Ovary (tissue), 9 donors: ENCODE measurements around the gene PEAK1. TPM values are rescaled to one million over a fixed set of nuclear protein-coding genes. Genes with fewer than 3 reads are reported as not detected.

Experiments
- DNase-seq, 5 donors: peaks; one replicate each; pipeline ENCODE4 v3.0.0-alpha.2; 2019 to 2020
- H3K27ac ChIP-seq, 2 donors: fragments of 200-600 bp; one replicate each; pipeline versions ENCODE4 v1.5.1 to v1.8.0; 2019 to 2022
- H3K27me3 ChIP-seq: fragments of 200-600 bp; one replicate; pipeline ENCODE4 v1.8.0; 2022
- H3K36me3 ChIP-seq: fragments of 200-600 bp; sonication (generic); one replicate; pipeline ENCODE4 v1.5.1; 2019
- H3K4me1 ChIP-seq: one replicate; pipeline ENCODE4 v1.8.1; 2013; ENCODE audit warnings: mild to moderate bottlenecking, moderate library complexity; ENCODE audit not compliant: insufficient read depth
- H3K4me3 ChIP-seq: fragments of 200-600 bp; sonication (generic); one replicate; pipeline ENCODE4 v1.5.1; 2017
- H3K9me3 ChIP-seq, 2 donors: fragments of 200-600 bp in 1 of 2; sonication (generic) in 1 of 2; one replicate each; pipeline versions ENCODE4 v1.5.1 to v1.8.1; 2013 to 2019; ENCODE audit warnings: mild to moderate bottlenecking in 1 of 2, moderate library complexity in 1 of 2
- EP300 ChIP-seq: sonication (generic); formaldehyde crosslinking; IDR thresholded peaks from one replicate; pipeline ENCODE4 v1.6.1; 2017; ENCODE audit warnings: antibody characterized with exemption
- POLR2A ChIP-seq: fragments of 450-650 bp; IDR thresholded peaks from one replicate; pipeline ENCODE4 v1.6.1; 2017; ENCODE audit warnings: antibody characterized with exemption, mild to moderate bottlenecking, moderate library complexity
- WGBS, 3 donors: extraction: QIAGEN DNeasy Blood & Tissue Kit in 1 of 3; methylation state at CpG; one replicate each; pipeline versions ENCODE4 v1.1.5 to v1.1.7; 2013 to 2017; 5-methylcytosine and 5-hydroxymethylcytosine counted together
- intact Hi-C, 4 donors: fragments of 100-400 bp; cut with DNase I; formaldehyde crosslinking; loops; one replicate each; pipeline versions ENCODE4 v1.11.0 to v1.15.1; 2022 to 2023
- polyA plus RNA-seq, 2 donors: library from polyadenylated mRNA; stranded (reverse); fragments of 200-250 nt in 1 of 2; fragments of 350-450 nt in 1 of 2; fragmentation: Illumina TruSeq in 1 of 2; extraction: RNeasy Lipid Tissue Mini Kit (QIAGEN cat#74804) in 1 of 2; gene quantifications; one replicate each; pipeline ENCODE4 v1.2.3, GENCODE V29; 2013 to 2014
- total RNA-seq, 7 donors: library from RNA; depleted of rRNA in 2 of 7; stranded (reverse); fragments of >200 nt in 2 of 7; fragmentation: NEBNext Ultra II Directional in 3 of 7; extraction: Animal tissue kit (Norgen Biotek cat#: 25700) in 3 of 7; gene quantifications; one replicate each; pipeline versions ENCODE4 v1.1.0 to v1.2.4, GENCODE V29; 2016 to 2023
- TF ChIP-seq, protein P1 (sequence below), 3 donors: fragments of 450-650 bp in 2 of 3; fragments of 200-600 bp in 1 of 3; IDR thresholded peaks; one replicate each; pipeline versions ENCODE4 v1.5.1 to v1.8.0; 2016 to 2022; ENCODE audit warnings: antibody characterized with exemption in 3 of 3, mild to moderate bottlenecking in 1 of 3
- donor health status: DM: no; HTN: no; CAD: no; lungs with moderate emphysema.
- donor health status: DM: no; HTN: no; CAD: no.
- donor health status: Bipolar disorder and iron deficiency.
- donor health status: DM: yes; HTN: yes; CAD: no.
- donor health status: DM: no; HTN: no; CAD: no.
- donor health status: DM: yes; HTN: yes; CAD: no.

Gene PEAK1
- total and polyA plus RNA-seq, 9 donors: 6.6 to 48.4 (median 41.4) TPM

DNA sequence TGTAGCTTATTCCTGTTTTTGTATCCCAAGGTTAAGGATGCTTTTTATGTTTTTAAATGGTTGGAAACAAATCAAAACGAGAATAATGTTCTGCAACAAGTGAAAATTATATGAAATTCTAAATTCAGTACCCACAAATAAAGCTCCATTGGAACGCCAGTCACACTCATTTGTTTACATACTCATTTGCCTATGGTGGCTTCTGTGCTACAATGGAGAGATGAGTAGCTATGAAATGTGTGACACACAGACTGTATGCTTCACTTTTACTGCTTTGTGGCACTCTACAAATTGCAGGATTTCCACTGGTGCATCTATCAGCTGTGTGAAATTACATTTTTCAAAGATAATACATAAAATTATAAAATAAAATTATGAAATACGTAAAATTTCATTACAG is 236.8 kb downstream of the PEAK1 start:
- no peak overlapping the region for H3K4me3 ChIP-seq
- 75 to 85% (median 82%) methylated on average over 3 of the region's 3 CpGs for WGBS, 3 donors
- no peak for DNase-seq
- intact Hi-C loops: no loop called here
- H3K27ac ChIP-seq: no peak overlapping the region
- no peaks in the 10 kb centered on the region for H3K27me3 ChIP-seq
- no peaks in the 10 kb centered on the region for H3K36me3 ChIP-seq
- H3K4me1 ChIP-seq: no peaks in the 10 kb centered on the region
- H3K9me3 ChIP-seq: no peaks in the 10 kb centered on the region
- TF ChIP-seq POLR2A (no peak), EP300 (no peak)
- TF ChIP-seq, protein P1, sequence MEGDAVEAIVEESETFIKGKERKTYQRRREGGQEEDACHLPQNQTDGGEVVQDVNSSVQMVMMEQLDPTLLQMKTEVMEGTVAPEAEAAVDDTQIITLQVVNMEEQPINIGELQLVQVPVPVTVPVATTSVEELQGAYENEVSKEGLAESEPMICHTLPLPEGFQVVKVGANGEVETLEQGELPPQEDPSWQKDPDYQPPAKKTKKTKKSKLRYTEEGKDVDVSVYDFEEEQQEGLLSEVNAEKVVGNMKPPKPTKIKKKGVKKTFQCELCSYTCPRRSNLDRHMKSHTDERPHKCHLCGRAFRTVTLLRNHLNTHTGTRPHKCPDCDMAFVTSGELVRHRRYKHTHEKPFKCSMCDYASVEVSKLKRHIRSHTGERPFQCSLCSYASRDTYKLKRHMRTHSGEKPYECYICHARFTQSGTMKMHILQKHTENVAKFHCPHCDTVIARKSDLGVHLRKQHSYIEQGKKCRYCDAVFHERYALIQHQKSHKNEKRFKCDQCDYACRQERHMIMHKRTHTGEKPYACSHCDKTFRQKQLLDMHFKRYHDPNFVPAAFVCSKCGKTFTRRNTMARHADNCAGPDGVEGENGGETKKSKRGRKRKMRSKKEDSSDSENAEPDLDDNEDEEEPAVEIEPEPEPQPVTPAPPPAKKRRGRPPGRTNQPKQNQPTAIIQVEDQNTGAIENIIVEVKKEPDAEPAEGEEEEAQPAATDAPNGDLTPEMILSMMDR (IDR thresholded peaks at IDR 0.05): no peak

DNA sequence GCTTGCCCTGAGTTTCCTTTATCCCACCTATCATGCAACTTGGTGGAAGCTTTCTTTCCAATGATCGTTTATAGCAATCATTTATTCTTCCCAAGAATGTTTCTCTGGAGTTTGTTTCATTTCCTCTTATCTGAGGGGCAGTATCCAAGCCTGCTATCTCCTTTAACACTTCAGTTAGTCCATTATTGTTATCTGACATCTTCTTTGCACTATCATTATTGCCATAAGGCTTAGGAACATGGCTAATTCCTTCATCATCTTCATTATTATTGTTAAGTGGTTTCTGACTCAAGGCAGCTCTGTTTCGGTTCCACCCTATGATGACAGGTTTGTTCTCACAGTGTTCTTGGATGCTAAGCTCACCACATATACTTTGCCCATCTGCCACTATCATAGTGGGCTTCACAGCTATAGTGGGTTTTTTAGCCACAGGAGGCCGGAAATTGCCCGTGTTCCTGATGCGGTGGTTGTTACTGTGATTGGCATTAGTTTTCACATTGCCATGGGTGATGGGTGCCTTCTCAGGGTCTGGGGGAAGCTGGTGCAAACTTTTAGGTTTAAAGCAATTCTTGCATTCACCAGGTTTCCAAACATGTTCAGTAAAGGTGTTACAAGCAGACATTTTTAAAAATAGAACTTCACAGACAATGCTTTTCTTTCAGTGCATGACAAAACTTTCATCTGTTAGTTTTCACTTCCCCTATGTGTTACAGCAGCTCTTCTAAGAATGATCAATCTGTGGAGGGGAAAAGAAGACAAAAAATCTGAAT is 238.4 kb downstream of the PEAK1 start:
- Histone ChIP-seq H3K9me3 (no peaks in the 10 kb centered on the region), H3K4me3 (no peak overlapping the region), H3K4me1 (no peaks in the 10 kb centered on the region), H3K27ac (no peak overlapping the region), H3K27me3 (no peaks in the 10 kb centered on the region), H3K36me3 (no peaks in the 10 kb centered on the region)
- no peak for TF ChIP-seq POLR2A
- TF ChIP-seq EP300: no peak
- TF ChIP-seq, protein P1 (IDR thresholded peaks at IDR 0.05): no peak
- DNase-seq: no peak
- 91 to 95% (median 93%) methylated on average over 5 of the region's 5 CpGs for WGBS, 3 donors
- intact Hi-C loops: no loop called here

DNA sequence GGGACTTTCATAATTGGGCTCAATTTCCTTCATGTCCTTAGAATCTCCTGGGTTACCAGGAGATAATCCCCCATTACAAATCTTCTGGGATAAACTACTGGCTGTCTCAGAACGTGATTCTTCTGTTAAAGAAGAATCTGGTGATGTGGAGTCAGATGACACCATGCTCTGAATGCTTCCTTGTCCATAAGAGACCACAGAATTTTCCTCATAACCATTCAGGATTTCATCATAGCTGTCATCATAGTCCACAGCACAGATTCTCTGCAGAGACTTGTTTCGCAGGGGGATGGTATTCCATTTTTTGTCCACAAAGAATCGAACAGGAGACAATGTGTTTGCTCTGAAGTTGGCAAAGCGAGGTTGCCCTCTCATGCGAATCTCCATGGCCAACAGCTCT is 239.1 kb downstream of the PEAK1 start:
- intact Hi-C loops: no loop called here
- Histone ChIP-seq H3K36me3 (no peaks in the 10 kb centered on the region), H3K4me1 (no peaks in the 10 kb centered on the region), H3K4me3 (no peak overlapping the region), H3K9me3 (no peaks in the 10 kb centered on the region), H3K27me3 (no peaks in the 10 kb centered on the region), H3K27ac (no peak overlapping the region)
- 90 to 92% (median 92%) methylated on average over 5 of the region's 5 CpGs for whole genome bisulfite sequencing, 3 donors
- DNase-seq: no peak
- TF ChIP-seq EP300 (no peak), POLR2A (no peak)
- TF ChIP-seq, protein P1 (IDR thresholded peaks at IDR 0.05): no peak

DNA sequence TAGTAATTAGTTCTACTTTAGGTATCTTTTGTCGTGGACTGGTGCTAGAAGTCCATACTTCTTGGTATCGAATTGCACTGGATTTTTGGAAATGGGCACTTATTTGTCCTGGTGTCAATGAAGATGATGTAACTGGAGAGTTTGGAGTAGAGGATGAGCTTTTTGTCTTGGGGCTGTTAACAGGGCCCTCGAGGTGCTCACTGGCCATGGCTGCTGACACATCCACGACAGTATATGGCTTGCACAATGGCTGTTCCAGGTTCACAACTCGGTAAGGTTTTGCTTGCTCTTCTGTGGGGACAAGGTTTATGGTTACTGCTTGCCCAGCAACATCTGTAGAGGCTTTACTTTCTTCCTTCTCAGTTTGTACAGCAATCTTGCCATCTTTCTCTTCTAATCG is 239.6 kb downstream of the PEAK1 start:
- WGBS, 3 donors: 96 to 98% (median 97%) methylated on average over 6 of the region's 6 CpGs
- H3K4me1 ChIP-seq: no peaks in the 10 kb centered on the region
- intact Hi-C loops: no loop called here
- H3K27ac ChIP-seq: no peak overlapping the region
- TF ChIP-seq EP300 (no peak), POLR2A (no peak)
- TF ChIP-seq, protein P1 (IDR thresholded peaks at IDR 0.05): no peak
- H3K9me3 ChIP-seq: no peaks in the 10 kb centered on the region
- no peaks in the 10 kb centered on the region for H3K36me3 ChIP-seq
- H3K4me3 ChIP-seq: no peak overlapping the region
- no peaks in the 10 kb centered on the region for H3K27me3 ChIP-seq
- no peak for DNase-seq
